Measurements from ENCODE around the gene CYTL1. TPM values are rescaled to one million over a fixed set of nuclear protein-coding genes. Genes with fewer than 3 reads are reported as not detected.

The CYTL1 gene
- total and polyA plus RNA-seq, 9 of the 15 experiments (the other 6 are each of a cell fraction or from before 2014, with no cell fraction given), result not detected

GRCh38 chr4:4969298-4969697, 50.0 kb downstream of the CYTL1 start:
- WGBS (ENCODE audit: insufficient coverage, low coverage, missing lambda C conversion rate), result 0% methylated on average over 8 of the region's 8 CpGs
- TF ChIP-seq NFRKB (IDR thresholded peaks at IDR 0.05; ENCODE audit: low read depth), result no peak
- TF ChIP-seq FOSL1 (tag; conservative IDR thresholded peaks at IDR 0.05), result peak; percentile 75
- TF ChIP-seq NFE2 (IDR thresholded peaks at IDR 0.05; ENCODE audit: low read depth), result 0 out of 2 replicates have a peak, but pooled peaks have one; percentile 15
- peak; percentile 43; the same call in 1 of the 2 replicates for TF ChIP-seq ATF3 (IDR thresholded peaks at IDR 0.05)
- no peak for TF ChIP-seq ATF3 (CRISPR knock-in tag; conservative IDR thresholded peaks at IDR 0.05)
- TF ChIP-seq JUND (IDR thresholded peaks at IDR 0.05; ENCODE audit: borderline replicate concordance, low read depth, low read length), result peak; percentile 21; the same call in 1 of the 2 replicates
- 0 out of 3 replicates have a peak, but pooled peaks have one; percentile 38 for TF ChIP-seq JUND (tag; IDR thresholded peaks at IDR 0.05; ENCODE audit: borderline replicate concordance, low read depth, low read length)
- no peak for TF ChIP-seq BCLAF1 (IDR thresholded peaks at IDR 0.05; ENCODE audit: borderline replicate concordance in 1 of 2, control insufficient read depth in 1 of 2, low read depth in 2 of 2, low read length in 1 of 2)
- 0 out of 4 replicates have a peak, but pooled peaks of 1 of the 2 experiments have one; percentile 29 for TF ChIP-seq NRF1 (conservative IDR thresholded peaks at IDR 0.05 in 1 of 2, IDR thresholded peaks at IDR 0.05 in 1 of 2)
- TF ChIP-seq JUN (IDR thresholded peaks at IDR 0.05; ENCODE audit: borderline replicate concordance, low read depth, low read length), result peak; percentile 44; the same call in 1 of the 2 replicates
- TF ChIP-seq JUN (CRISPR knock-in tag; IDR thresholded peaks at IDR 0.05; ENCODE audit: borderline replicate concordance), result no peak
- Histone ChIP-seq H3K27me3 (ENCODE audit: control insufficient read depth in 2 of 2, insufficient read depth in 2 of 2, low read length in 2 of 2) (0 out of 5 replicates have a peak, but pooled peaks cover 0 to 8% of the 10 kb centered on the region in 2 experiments), H3K9me1 (ENCODE audit: control insufficient read depth, insufficient read depth, low read length) (no peaks in the 10 kb centered on the region), H2AFZ (ENCODE audit: low read depth, low read length) (no peak overlapping the region), H3K9me3 (replicated peaks; ENCODE audit: control insufficient read depth, insufficient read depth, low read depth, low read length) (no peaks in the 10 kb centered on the region), H3K4me2 (ENCODE audit: insufficient read depth, low read length) (no peak overlapping the region), H3K4me1 (replicated peaks in 1 of 2; ENCODE audit: control insufficient read depth in 2 of 2, insufficient read depth in 2 of 2, low read length in 2 of 2) (no peaks in the 10 kb centered on the region), H3K36me3 (ENCODE audit: control insufficient read depth, insufficient read depth, low read length) (no peaks in the 10 kb centered on the region), H3K9ac (ENCODE audit: insufficient read depth in 1 of 2, low read depth in 2 of 2, low read length in 2 of 2) (no peak overlapping the region), H4K20me1 (replicated peaks; ENCODE audit: control insufficient read depth, insufficient read depth, low read length) (no peaks in the 10 kb centered on the region), H3K27ac (ENCODE audit: extremely low read depth, low read depth, low read length) (no peak overlapping the region), H3K79me2 (ENCODE audit: control insufficient read depth, insufficient read depth, low read length) (no peaks in the 10 kb centered on the region), H3K4me3 (no peak overlapping the region)
- FAIRE-seq (peak; percentile 26), ATAC-seq (peak; percentile 80), DNase-seq (ENCODE audit: extremely low read depth in 1 of 4, low spot score in 3 of 4) (peak in 2 of 4 experiments; percentile 20 to 25)
- in situ Hi-C loops (cut with MboI) (no loop called here), intact Hi-C loops (cut with micrococcal nuclease) (no loop called here)
- POLR2A ChIA-PET, result interaction anchor here (0.5 to 0.6 kb wide), 2 partner anchors 460 to 1704 kb away, joined by 3 to 4 read pairs; no protein-coding TSS in a partner anchor
- CTCF ChIA-PET (ENCODE audit: low intra/inter-chr PET ratio), result no interaction called here
- BruUV-seq (replicated peaks), result no TSS peak
